ENCODE results near the gene NHERF1.

NHERF1 gene

DNA sequence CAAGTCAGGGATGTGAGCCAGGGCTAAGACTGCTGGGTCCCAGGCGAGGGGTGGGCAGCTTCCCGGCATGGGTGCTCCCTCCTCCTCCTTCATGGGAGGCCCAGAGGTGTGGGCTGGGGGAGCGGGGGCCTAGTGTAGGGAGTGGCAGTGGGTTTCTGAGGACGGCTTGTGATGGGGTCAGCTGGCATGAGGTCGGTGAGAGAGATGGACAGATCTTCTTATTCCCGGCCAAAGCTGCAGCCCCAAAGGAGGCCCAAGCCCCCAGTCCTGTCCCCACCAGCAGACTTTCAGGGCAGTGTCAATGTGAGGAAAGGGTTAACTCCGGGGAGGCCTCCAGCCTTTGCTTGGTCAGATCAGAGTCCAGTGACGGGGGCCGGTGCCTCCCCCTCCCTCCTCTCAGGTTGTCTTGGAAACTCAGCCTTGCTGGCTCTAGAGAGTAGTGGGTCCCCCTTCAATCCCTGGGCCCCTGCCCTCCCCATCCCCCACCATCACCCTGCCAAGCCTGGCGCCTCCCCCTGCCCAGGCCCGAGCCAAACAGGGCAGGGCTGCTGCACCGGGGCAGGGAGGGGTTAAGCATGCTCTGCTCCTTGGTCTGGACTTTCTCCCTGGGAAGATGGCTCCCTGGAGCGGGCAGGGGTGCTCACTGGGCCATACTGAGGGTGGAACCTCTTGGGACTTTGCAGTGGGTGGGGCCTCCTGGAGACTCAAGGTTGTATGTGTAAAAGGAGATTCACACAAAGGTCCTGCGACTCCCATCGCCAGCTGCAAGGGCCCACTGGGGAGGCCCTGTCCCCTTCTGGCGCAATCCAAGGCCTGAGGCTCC is 15.3 kb downstream of the NHERF1 start:
- Histone ChIP-seq H2AFZ (ENCODE audit: low read length) (no peak overlapping the region), H3K9ac (ENCODE audit: low read length) (no peak overlapping the region), H3K27ac (ENCODE audit: low read depth, low read length, poor library complexity, severe bottlenecking) (no peak overlapping the region), H3K4me3 (ENCODE audit: low read depth, low read length, poor library complexity, severe bottlenecking) (no peak overlapping the region), H3K27me3 (ENCODE audit: insufficient read depth, low read length) (no peaks in the 10 kb centered on the region), H3F3A (ENCODE audit: insufficient read depth, low read length) (no peaks in the 10 kb centered on the region), H3K79me2 (ENCODE audit: insufficient read depth, low read length) (no peaks in the 10 kb centered on the region), H3K36me3 (ENCODE audit: insufficient read depth, low read length) (peaks cover 3% of the 10 kb centered on the region; the same call in 1 of the 2 replicates), H3K9me3 (ENCODE audit: low read length) (no peaks in the 10 kb centered on the region), H4K20me1 (ENCODE audit: insufficient read depth, low read length) (no peaks in the 10 kb centered on the region), H3K4me2 (ENCODE audit: low read length) (no peak overlapping the region), H3K4me1 (ENCODE audit: insufficient read depth, low read length, severe bottlenecking) (peaks cover 7% of the 10 kb centered on the region), H3K9me2 (ENCODE audit: low read depth, low read length) (no peaks in the 10 kb centered on the region)
- no peak for TF ChIP-seq CTCF (IDR thresholded peaks at IDR 0.05; ENCODE audit: low read length)
- TF ChIP-seq EZH2 (IDR thresholded peaks at IDR 0.05; ENCODE audit: borderline replicate concordance, low read length): no peak

DNA sequence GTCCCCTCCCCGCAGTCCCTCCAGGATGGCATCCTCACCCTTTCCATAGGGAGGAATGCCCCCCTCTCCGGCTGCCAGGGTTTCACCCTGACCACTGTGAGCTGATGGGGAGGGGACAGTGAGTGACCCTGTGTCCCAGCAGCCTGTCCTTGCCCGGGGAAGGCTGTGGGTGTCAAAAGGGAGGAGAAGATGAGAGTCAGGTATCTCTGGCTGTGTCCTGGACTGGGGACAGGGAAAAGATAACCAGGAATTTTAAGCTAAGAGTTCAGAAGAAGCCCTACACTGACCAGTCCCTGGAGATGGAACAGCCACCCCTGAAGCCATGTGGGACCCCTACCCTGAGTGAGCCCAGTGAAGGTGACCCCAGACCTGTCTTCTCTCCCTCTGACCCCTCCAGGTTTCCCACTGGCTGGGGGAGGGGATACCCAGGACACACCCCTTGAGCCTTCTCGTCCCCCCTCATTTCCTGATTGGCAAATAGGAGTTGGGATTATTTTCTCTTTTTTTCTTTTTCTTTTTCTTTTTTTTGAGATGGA is 16.4 kb downstream of the NHERF1 start:
- Histone ChIP-seq H3K4me1 (ENCODE audit: insufficient read depth, low read length, severe bottlenecking) (no peaks in the 10 kb centered on the region), H3K4me2 (ENCODE audit: low read length) (no peak overlapping the region), H3K9me3 (ENCODE audit: low read length) (no peaks in the 10 kb centered on the region), H3F3A (ENCODE audit: insufficient read depth, low read length) (no peaks in the 10 kb centered on the region), H3K4me3 (ENCODE audit: low read depth, low read length, poor library complexity, severe bottlenecking) (no peak overlapping the region), H3K9me2 (ENCODE audit: low read depth, low read length) (no peaks in the 10 kb centered on the region), H3K27ac (ENCODE audit: low read depth, low read length, poor library complexity, severe bottlenecking) (no peak overlapping the region), H3K27me3 (ENCODE audit: insufficient read depth, low read length) (no peaks in the 10 kb centered on the region), H4K20me1 (ENCODE audit: insufficient read depth, low read length) (no peaks in the 10 kb centered on the region), H3K36me3 (ENCODE audit: insufficient read depth, low read length) (peaks cover 12% of the 10 kb centered on the region), H3K9ac (ENCODE audit: low read length) (no peak overlapping the region), H3K79me2 (ENCODE audit: insufficient read depth, low read length) (no peaks in the 10 kb centered on the region), H2AFZ (ENCODE audit: low read length) (no peak overlapping the region)
- TF ChIP-seq CTCF (IDR thresholded peaks at IDR 0.05; ENCODE audit: low read length): no peak
- TF ChIP-seq EZH2 (IDR thresholded peaks at IDR 0.05; ENCODE audit: borderline replicate concordance, low read length): no peak

GRCh38 chr17:74766413-74766812 is 18.0 kb downstream of the NHERF1 start:
- no peaks in the 10 kb centered on the region for H3K79me2 ChIP-seq (ENCODE audit: insufficient read depth, low read length)
- TF ChIP-seq CTCF (IDR thresholded peaks at IDR 0.05; ENCODE audit: low read length) (no peak), EZH2 (IDR thresholded peaks at IDR 0.05; ENCODE audit: borderline replicate concordance, low read length) (no peak)
- no peak overlapping the region for H2AFZ ChIP-seq (ENCODE audit: low read length)
- no peaks in the 10 kb centered on the region for H3K4me1 ChIP-seq (ENCODE audit: insufficient read depth, low read length, severe bottlenecking)
- no peaks in the 10 kb centered on the region for H3K9me3 ChIP-seq (ENCODE audit: low read length)
- H3K27me3 ChIP-seq (ENCODE audit: insufficient read depth, low read length): no peaks in the 10 kb centered on the region
- H3K36me3 ChIP-seq (ENCODE audit: insufficient read depth, low read length): peaks cover 27% of the 10 kb centered on the region
- no peaks in the 10 kb centered on the region for H3F3A ChIP-seq (ENCODE audit: insufficient read depth, low read length)
- no peaks in the 10 kb centered on the region for H4K20me1 ChIP-seq (ENCODE audit: insufficient read depth, low read length)
- no peaks in the 10 kb centered on the region for H3K9me2 ChIP-seq (ENCODE audit: low read depth, low read length)
- no peak overlapping the region for H3K4me2 ChIP-seq (ENCODE audit: low read length)
- no peak overlapping the region for H3K9ac ChIP-seq (ENCODE audit: low read length)
- H3K27ac ChIP-seq (ENCODE audit: low read depth, low read length, poor library complexity, severe bottlenecking): no peak overlapping the region
- H3K4me3 ChIP-seq (ENCODE audit: low read depth, low read length, poor library complexity, severe bottlenecking): no peak overlapping the region

Data from OCI-LY1 (cell line).